ENCODE measurements around the gene ADGB.

The ADGB gene

DNA sequence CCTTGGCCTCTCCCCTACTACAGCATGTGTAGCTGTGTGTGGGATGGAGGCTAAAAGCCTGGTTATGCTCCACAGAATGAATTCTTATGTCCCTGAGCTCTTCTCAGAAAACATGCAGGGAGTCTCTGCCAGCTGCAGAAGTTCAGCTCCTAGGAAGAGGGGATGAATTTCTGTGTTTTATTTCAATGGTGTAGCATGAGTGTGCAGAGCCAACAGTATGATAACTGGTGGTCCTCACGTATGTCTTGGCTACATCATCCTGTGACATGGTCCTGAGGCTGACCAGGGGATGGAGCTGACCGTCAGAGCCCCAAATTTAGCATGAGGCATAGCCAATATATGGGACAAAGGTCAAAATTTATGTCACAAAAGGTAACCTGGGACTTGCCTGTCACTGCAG lies 266.1 kb downstream of the ADGB start:
- DNase-seq, result no peak

All from DMS153 (cell line).